GM23338 (cell line): ENCODE results near the gene ABCC3.

Experiments used
- CREB1 ChIP-seq: fragments of 250-450 bp; sonication (Bioruptor Pico); IDR thresholded peaks from 2 replicates; pipeline ENCODE4 v1.5.0; 2020; ENCODE audit warnings: low read depth, mild to moderate bottlenecking, moderate library complexity
- ETS1 ChIP-seq: IDR thresholded peaks from 2 replicates; pipeline ENCODE4 v1.6.1; 2016; ENCODE audit warnings: antibody characterized with exemption
- EZH2 ChIP-seq: fragments of 200-600 bp; sonication (generic); IDR thresholded peaks from one replicate; pipeline ENCODE4 v1.8.0; 2017; ENCODE audit warnings: antibody characterized with exemption, mild to moderate bottlenecking, low read depth; ENCODE audit not compliant: unreplicated experiment
- EZH2phosphoT487 ChIP-seq: fragments of 200-600 bp; sonication (generic); IDR thresholded peaks from one replicate; pipeline ENCODE4 v1.8.1; 2018; ENCODE audit warnings: antibody characterized with exemption; ENCODE audit not compliant: unreplicated experiment
- JUNB ChIP-seq: IDR thresholded peaks from one replicate; pipeline ENCODE4 v1.6.1; 2016; ENCODE audit warnings: antibody characterized with exemption; ENCODE audit not compliant: unreplicated experiment
- NANOG ChIP-seq: IDR thresholded peaks from 2 replicates; pipeline ENCODE4 v1.6.1; 2016; ENCODE audit warnings: antibody characterized with exemption, borderline replicate concordance
- POLR2AphosphoS5 ChIP-seq: IDR thresholded peaks from 2 replicates; pipeline ENCODE4 v1.6.1; 2016; ENCODE audit warnings: antibody characterized with exemption, low read depth
- REST ChIP-seq: IDR thresholded peaks from one replicate; pipeline ENCODE4 v1.6.1; 2018; ENCODE audit warnings: antibody characterized with exemption; ENCODE audit not compliant: unreplicated experiment
- STAT1 ChIP-seq: IDR thresholded peaks from one replicate; pipeline ENCODE4 v1.6.1; 2016; ENCODE audit warnings: antibody characterized with exemption; ENCODE audit not compliant: unreplicated experiment
- ZNF114 ChIP-seq: fragments of 250-450 bp; sonication (Bioruptor Pico); IDR thresholded peaks from 2 replicates; pipeline ENCODE4 v1.5.0; 2020; ENCODE audit warnings: mild to moderate bottlenecking, moderate library complexity
- ZNF331 ChIP-seq: fragments of 250-450 bp; sonication (Bioruptor Pico); IDR thresholded peaks from 2 replicates; pipeline ENCODE4 v1.5.0; 2020; ENCODE audit warnings: low read depth, mild to moderate bottlenecking, moderate library complexity
- ZNF462 ChIP-seq: fragments of 250-450 bp; sonication (Bioruptor Pico); IDR thresholded peaks from 2 replicates; pipeline ENCODE4 v1.5.0; 2020; ENCODE audit warnings: mild to moderate bottlenecking, moderate library complexity
- TF ChIP-seq, protein P1 (sequence below), 2 experiments: fragments of 200-600 bp in 1 of 2; sonication (generic) in 1 of 2; conservative IDR thresholded peaks; 2 replicates each; pipeline versions ENCODE4 v1.5.1 to v1.6.1; 2016 to 2017; ENCODE audit warnings: antibody characterized with exemption in 2 of 2, low read depth in 2 of 2, mild to moderate bottlenecking in 2 of 2, moderate library complexity in 1 of 2

DNA sequence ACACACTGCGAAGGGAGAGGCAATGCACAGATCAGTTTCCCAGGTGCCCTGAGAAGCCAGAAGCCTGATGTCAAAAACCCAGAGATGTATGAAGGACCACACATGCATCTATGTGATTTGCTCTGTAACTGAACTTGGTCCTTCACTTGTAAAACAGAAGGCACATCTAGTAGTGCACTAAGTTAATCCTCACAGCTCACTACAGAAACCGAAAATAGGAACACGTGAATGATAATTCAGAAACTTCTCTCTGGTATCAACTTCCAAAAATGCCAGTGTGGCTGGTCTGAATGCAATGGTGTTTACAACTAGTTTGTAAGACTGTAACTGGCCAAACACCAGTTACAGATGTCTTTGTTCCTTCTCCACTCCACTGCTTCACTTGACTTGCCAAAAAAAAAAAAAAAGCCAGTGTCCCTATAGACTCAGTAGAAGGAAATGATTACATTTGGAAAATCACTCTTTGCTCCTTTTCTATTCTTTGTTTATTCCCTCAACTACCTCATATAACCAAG, 61.7 kb downstream of the ABCC3 start:
- TF ChIP-seq EZH2, result no peak
- TF ChIP-seq, protein P1, sequence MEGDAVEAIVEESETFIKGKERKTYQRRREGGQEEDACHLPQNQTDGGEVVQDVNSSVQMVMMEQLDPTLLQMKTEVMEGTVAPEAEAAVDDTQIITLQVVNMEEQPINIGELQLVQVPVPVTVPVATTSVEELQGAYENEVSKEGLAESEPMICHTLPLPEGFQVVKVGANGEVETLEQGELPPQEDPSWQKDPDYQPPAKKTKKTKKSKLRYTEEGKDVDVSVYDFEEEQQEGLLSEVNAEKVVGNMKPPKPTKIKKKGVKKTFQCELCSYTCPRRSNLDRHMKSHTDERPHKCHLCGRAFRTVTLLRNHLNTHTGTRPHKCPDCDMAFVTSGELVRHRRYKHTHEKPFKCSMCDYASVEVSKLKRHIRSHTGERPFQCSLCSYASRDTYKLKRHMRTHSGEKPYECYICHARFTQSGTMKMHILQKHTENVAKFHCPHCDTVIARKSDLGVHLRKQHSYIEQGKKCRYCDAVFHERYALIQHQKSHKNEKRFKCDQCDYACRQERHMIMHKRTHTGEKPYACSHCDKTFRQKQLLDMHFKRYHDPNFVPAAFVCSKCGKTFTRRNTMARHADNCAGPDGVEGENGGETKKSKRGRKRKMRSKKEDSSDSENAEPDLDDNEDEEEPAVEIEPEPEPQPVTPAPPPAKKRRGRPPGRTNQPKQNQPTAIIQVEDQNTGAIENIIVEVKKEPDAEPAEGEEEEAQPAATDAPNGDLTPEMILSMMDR (conservative IDR thresholded peaks at IDR 0.05; ENCODE audit: low read depth in 2 of 2), result no peak
- no peak for TF ChIP-seq EZH2phosphoT487
- TF ChIP-seq JUNB, result no peak
- no peak for TF ChIP-seq REST
- no peak for TF ChIP-seq STAT1
- no peak for TF ChIP-seq CREB1 (CRISPR knock-in tag)
- TF ChIP-seq POLR2AphosphoS5, result no peak
- no peak for TF ChIP-seq NANOG
- TF ChIP-seq ZNF114, result no peak
- TF ChIP-seq ZNF331 (CRISPR knock-in tag), result no peak
- no peak for TF ChIP-seq ETS1
- TF ChIP-seq ZNF462 (CRISPR knock-in tag), result no peak
